ENCODE measurements around the gene HAUS7.

DNA sequence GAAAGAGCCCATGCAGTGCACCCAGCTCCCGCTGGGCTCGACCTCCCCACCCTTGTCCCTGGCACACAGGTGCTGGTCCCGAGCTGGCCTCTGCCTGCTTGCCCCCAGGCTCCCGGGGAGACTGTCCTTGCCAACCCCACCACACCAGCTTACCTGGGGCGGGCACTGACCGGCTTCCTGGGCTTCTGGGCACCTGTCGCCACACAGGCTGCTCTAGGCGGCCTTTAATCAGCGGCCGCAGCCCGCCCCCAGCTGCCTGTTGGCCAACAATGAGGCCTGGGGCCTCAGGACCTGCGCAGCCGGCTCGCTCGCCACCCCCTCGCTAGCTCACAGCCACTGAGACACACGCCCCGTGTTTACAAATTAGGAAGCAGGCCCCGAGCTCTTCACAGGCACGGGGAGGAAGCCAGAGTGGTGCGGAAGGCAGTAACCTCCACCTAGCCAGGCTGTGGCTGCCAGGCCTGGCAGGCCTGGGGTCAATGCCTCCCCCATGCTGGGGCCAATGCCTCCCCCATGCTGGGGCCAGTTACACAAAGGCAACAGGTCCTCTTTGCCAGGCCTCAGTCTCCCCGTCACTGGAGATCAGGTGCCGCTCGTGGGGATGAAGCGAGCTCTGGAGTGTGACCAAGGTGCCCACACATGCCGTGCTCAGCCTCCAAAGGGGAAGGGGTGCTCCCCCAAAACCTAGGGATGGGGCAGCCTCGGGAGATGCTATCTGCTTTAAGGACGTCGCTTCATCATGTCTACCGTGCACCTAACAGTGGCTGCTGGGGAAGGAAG, 24.3 kb downstream of the HAUS7 start, which contains the start of gene TREX2:
- TF ChIP-seq POLR2AphosphoS5 (IDR thresholded peaks at IDR 0.05; ENCODE audit: low read depth, low read length) = no peak
- TF ChIP-seq SRF (IDR thresholded peaks at IDR 0.05; ENCODE audit: low read depth) = no peak
- TF ChIP-seq, protein P1, sequence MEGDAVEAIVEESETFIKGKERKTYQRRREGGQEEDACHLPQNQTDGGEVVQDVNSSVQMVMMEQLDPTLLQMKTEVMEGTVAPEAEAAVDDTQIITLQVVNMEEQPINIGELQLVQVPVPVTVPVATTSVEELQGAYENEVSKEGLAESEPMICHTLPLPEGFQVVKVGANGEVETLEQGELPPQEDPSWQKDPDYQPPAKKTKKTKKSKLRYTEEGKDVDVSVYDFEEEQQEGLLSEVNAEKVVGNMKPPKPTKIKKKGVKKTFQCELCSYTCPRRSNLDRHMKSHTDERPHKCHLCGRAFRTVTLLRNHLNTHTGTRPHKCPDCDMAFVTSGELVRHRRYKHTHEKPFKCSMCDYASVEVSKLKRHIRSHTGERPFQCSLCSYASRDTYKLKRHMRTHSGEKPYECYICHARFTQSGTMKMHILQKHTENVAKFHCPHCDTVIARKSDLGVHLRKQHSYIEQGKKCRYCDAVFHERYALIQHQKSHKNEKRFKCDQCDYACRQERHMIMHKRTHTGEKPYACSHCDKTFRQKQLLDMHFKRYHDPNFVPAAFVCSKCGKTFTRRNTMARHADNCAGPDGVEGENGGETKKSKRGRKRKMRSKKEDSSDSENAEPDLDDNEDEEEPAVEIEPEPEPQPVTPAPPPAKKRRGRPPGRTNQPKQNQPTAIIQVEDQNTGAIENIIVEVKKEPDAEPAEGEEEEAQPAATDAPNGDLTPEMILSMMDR (IDR thresholded peaks at IDR 0.05 in 2 of 3, conservative IDR thresholded peaks at IDR 0.05 in 1 of 3; ENCODE audit: borderline replicate concordance in 1 of 3, insufficient read depth in 1 of 3, low read depth in 2 of 3, low read length in 2 of 3) = no peak
- TF ChIP-seq EZH2phosphoT487 (IDR thresholded peaks at IDR 0.05; ENCODE audit: borderline replicate concordance) = no peak
- TF ChIP-seq EZH2 (IDR thresholded peaks at IDR 0.05) = no peak
- no peak for TF ChIP-seq POLR2A (IDR thresholded peaks at IDR 0.05; ENCODE audit: borderline replicate concordance, extremely low read depth, insufficient read depth, insufficient read length)
- no peak for TF ChIP-seq RAD21 (IDR thresholded peaks at IDR 0.05; ENCODE audit: low read depth)
- no peak for TF ChIP-seq CEBPB (IDR thresholded peaks at IDR 0.05; ENCODE audit: low read depth)
- TF ChIP-seq CBX3 (IDR thresholded peaks at IDR 0.05; ENCODE audit: low read depth) = no peak
- TF ChIP-seq, protein P2, sequence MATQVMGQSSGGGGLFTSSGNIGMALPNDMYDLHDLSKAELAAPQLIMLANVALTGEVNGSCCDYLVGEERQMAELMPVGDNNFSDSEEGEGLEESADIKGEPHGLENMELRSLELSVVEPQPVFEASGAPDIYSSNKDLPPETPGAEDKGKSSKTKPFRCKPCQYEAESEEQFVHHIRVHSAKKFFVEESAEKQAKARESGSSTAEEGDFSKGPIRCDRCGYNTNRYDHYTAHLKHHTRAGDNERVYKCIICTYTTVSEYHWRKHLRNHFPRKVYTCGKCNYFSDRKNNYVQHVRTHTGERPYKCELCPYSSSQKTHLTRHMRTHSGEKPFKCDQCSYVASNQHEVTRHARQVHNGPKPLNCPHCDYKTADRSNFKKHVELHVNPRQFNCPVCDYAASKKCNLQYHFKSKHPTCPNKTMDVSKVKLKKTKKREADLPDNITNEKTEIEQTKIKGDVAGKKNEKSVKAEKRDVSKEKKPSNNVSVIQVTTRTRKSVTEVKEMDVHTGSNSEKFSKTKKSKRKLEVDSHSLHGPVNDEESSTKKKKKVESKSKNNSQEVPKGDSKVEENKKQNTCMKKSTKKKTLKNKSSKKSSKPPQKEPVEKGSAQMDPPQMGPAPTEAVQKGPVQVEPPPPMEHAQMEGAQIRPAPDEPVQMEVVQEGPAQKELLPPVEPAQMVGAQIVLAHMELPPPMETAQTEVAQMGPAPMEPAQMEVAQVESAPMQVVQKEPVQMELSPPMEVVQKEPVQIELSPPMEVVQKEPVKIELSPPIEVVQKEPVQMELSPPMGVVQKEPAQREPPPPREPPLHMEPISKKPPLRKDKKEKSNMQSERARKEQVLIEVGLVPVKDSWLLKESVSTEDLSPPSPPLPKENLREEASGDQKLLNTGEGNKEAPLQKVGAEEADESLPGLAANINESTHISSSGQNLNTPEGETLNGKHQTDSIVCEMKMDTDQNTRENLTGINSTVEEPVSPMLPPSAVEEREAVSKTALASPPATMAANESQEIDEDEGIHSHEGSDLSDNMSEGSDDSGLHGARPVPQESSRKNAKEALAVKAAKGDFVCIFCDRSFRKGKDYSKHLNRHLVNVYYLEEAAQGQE (IDR thresholded peaks at IDR 0.05; ENCODE audit: low read depth) = no peak
- TF ChIP-seq FOSL1 (IDR thresholded peaks at IDR 0.05; ENCODE audit: low read depth) = no peak
- TF ChIP-seq SP1 (IDR thresholded peaks at IDR 0.05; ENCODE audit: low read depth) = no peak

All from HCT116 (cell line).